AG04450 (cell line): Measurements from ENCODE around the gene STK4. TPM values are rescaled to one million over a fixed set of nuclear protein-coding genes. Genes with fewer than 3 reads are reported as not detected.
A peak's percentile ranks its signal among the peaks of the same experiment; 100 is the strongest.
"Not testable (repeated sequence)": the region's sequence is repeated elsewhere in the genome, so short reads cannot be mapped to it uniquely, and the experiment has no call there.

Source experiments
- CTCF ChIA-PET: fragments of 300-600, 350-600 bp; formaldehyde crosslinking; extraction: SDS; loops from one replicate; lab custom pipeline; 2022; ENCODE audit warnings: antibody characterized with exemption, inconsistent platforms; lab: Charles Lee
- POLR2A ChIA-PET: fragments of 350-600 bp; formaldehyde crosslinking; extraction: SDS; loops from one replicate; lab custom pipeline; 2021; ENCODE audit warnings: antibody characterized with exemption, inconsistent platforms; lab: Yijun Ruan, JAX
- DNase-seq: peaks from one replicate; pipeline ENCODE4 v3.0.0-alpha.2; 2011; ENCODE audit warnings: low read depth, low spot score
- H3K27ac ChIP-seq: one replicate; pipeline ENCODE4 v1.5.1; 2012; ENCODE audit warnings: low read depth, low read length, control low read depth
- H3K27me3 ChIP-seq: one replicate; pipeline ENCODE4 v1.6.0; 2012; ENCODE audit warnings: low read length; ENCODE audit not compliant: control insufficient read depth, insufficient read depth
- H3K4me3 ChIP-seq: 2 replicates; pipeline ENCODE4 v1.5.1; 2011; ENCODE audit warnings: mild to moderate bottlenecking, low read depth, low read length, control low read depth
- H3K9me3 ChIP-seq: 2 replicates; pipeline ENCODE4 v1.5.1; 2012; ENCODE audit warnings: low read length; ENCODE audit not compliant: control insufficient read depth, insufficient read depth
- CTCF ChIP-seq: IDR thresholded peaks from 2 replicates; pipeline ENCODE4 v1.5.1; 2011; ENCODE audit warnings: low read depth, low read length, control low read depth, inconsistent platforms
- polyA plus RNA-seq: library from polyadenylated mRNA; depleted of rRNA; stranded (reverse); fragments of >200 nt; gene quantifications from 2 replicates; pipeline ENCODE4 v1.2.3, GENCODE V29; 2011

The STK4 gene
- polyA plus RNA-seq, 1 experiment = 25.1 TPM

- POLR2A ChIA-PET = interaction anchor here (1.0 kb wide), 1 partner anchor 17 kb away, joined by 3 read pairs; no protein-coding TSS in a partner anchor
- H3K27ac ChIP-seq = no peak overlapping the region
- no peaks in the 10 kb centered on the region for H3K27me3 ChIP-seq
- H3K9me3 ChIP-seq = no peaks in the 10 kb centered on the region
- no peak overlapping the region for H3K4me3 ChIP-seq
- CTCF ChIA-PET = interaction anchor here (1.5 to 2.6 kb wide), 2 partner anchors 34 to 232 kb away, joined by 3 to 8 read pairs; no protein-coding TSS in a partner anchor
- no peak for TF ChIP-seq CTCF
- peak; percentile 51 for DNase-seq
Observed at GRCh38 chr20:45061244-45061643, 94.9 kb downstream of the STK4 start.

GRCh38 chr20:45063107-45063506 is 96.8 kb downstream of the STK4 start:
- POLR2A ChIA-PET, H3K4me3 ChIP-seq, H3K27ac ChIP-seq, DNase-seq, H3K27me3 ChIP-seq, H3K9me3 ChIP-seq: not testable (repeated sequence)
- CTCF ChIA-PET = interaction anchor here (0.6 to 1.4 kb wide), 2 partner anchors 20 to 714 kb away, joined by 3 to 4 read pairs; no protein-coding TSS in a partner anchor

GRCh38 chr20:45064812-45065211 is 98.5 kb downstream of the STK4 start:
- no peak for TF ChIP-seq CTCF
- Histone ChIP-seq H3K27ac (no peak overlapping the region), H3K4me3 (no peak overlapping the region), H3K9me3 (no peaks in the 10 kb centered on the region), H3K27me3 (no peaks in the 10 kb centered on the region)
- POLR2A ChIA-PET = no interaction called here
- DNase-seq = no peak
- CTCF ChIA-PET = interaction anchor here (0.6 to 1.4 kb wide), 3 partner anchors 20 to 31 kb away, joined by 3 read pairs; no protein-coding TSS in a partner anchor

- Histone ChIP-seq H3K4me3 (no peak overlapping the region), H3K27me3 (no peaks in the 10 kb centered on the region), H3K27ac (no peak overlapping the region), H3K9me3 (0 out of 2 replicates have a peak, but pooled peaks cover 3% of the 10 kb centered on the region)
- POLR2A ChIA-PET = no interaction called here
- CTCF ChIA-PET = interaction anchor here (1.1 to 1.7 kb wide), 3 partner anchors 22 to 30 kb away, joined by 6 to 14 read pairs (median 9); no protein-coding TSS in a partner anchor
- TF ChIP-seq CTCF = no peak
- DNase-seq = no peak
Observed at GRCh38 chr20:45066372-45066771, 100.1 kb downstream of the STK4 start.

GRCh38 chr20:45067087-45067486 is 100.8 kb downstream of the STK4 start:
- CTCF ChIA-PET = interaction anchor here (0.8 to 1.7 kb wide), 7 partner anchors 22 to 227 kb away, joined by 3 to 14 read pairs (median 4); no protein-coding TSS in a partner anchor
- no peak for TF ChIP-seq CTCF

More at GRCh38 chr20:45067087-45067486, 100.8 kb downstream of the STK4 start:
- no peaks in the 10 kb centered on the region for H3K27me3 ChIP-seq
- DNase-seq = no peak
- H3K4me3 ChIP-seq = no peak overlapping the region
- POLR2A ChIA-PET = no interaction called here
- H3K27ac ChIP-seq = no peak overlapping the region
- 0 out of 2 replicates have a peak, but pooled peaks cover 3% of the 10 kb centered on the region for H3K9me3 ChIP-seq
